ENCODE results near the gene USP12. TPM values are rescaled to one million over a fixed set of nuclear protein-coding genes. Genes with fewer than 3 reads are reported as not detected.

USP12 gene
- polyA plus RNA-seq, 3 donors, result 12.8 to 23.4 (median 14.5) TPM

DNA sequence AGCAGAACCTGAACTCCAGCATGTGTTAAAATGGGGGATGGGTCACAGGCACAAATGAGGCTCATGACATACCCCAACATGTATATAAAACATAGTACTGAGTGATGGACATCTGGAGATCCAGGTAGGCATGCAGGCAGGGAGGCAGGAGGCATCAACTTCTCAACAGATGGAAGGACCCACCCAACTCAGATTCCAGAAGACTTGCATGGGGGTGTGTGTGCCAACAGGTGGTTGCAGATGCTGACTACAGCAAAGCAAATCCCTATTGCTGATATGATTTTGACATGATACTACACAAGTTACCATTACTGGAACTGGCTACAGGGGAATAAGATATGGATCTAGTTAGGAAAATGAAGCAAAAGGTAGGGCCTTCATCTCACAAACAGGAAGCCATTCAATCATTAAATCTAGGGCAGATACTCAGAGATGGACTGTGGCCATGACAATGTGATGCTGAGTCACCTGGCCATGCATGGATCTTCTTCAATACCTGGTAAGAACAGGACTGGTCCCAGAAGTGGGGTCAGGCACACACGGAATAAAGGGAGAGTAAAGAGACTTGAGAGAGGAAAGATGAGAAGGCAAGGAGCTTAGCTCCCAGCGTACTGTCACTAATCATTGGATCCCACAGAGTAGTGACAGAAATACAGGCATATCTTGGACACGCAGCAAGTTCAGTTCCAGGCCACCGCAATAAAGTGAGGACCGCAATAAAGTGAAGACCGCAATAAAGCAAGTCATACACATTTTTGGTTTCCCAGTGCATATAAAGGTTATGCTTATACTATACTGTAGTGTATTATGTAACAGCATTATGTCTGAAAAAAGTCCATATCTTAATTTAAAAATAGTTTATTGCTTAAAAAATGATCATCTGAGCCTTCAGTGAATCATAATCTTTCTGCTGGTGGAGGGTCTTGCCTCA, 91.3 kb downstream of the USP12 start:
- H3K4me2 ChIP-seq (replicated peaks; ENCODE audit: extremely low read depth, low read length, poor library complexity, severe bottlenecking), result no peak overlapping the region
- H3K36me3 ChIP-seq (replicated peaks in 1 of 2; ENCODE audit: control insufficient read depth in 1 of 2, insufficient read depth in 2 of 2, low read length in 2 of 2), result peaks cover 10 to 40% of the 10 kb centered on the region in 2 donors
- H4K20me1 ChIP-seq (ENCODE audit: insufficient read depth, low read length), result no peaks in the 10 kb centered on the region
- TF ChIP-seq, protein P1, sequence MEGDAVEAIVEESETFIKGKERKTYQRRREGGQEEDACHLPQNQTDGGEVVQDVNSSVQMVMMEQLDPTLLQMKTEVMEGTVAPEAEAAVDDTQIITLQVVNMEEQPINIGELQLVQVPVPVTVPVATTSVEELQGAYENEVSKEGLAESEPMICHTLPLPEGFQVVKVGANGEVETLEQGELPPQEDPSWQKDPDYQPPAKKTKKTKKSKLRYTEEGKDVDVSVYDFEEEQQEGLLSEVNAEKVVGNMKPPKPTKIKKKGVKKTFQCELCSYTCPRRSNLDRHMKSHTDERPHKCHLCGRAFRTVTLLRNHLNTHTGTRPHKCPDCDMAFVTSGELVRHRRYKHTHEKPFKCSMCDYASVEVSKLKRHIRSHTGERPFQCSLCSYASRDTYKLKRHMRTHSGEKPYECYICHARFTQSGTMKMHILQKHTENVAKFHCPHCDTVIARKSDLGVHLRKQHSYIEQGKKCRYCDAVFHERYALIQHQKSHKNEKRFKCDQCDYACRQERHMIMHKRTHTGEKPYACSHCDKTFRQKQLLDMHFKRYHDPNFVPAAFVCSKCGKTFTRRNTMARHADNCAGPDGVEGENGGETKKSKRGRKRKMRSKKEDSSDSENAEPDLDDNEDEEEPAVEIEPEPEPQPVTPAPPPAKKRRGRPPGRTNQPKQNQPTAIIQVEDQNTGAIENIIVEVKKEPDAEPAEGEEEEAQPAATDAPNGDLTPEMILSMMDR (IDR thresholded peaks at IDR 0.05), result no peak
- no peaks in the 10 kb centered on the region for H3K4me1 Mint-ChIP-seq
- H3K27ac ChIP-seq (ENCODE audit: low read depth in 1 of 2, low read length in 2 of 2), result peak overlapping the region in 1 of 2 donors; percentile 29
- intact Hi-C loops (cut with micrococcal nuclease), result no loop called here
- H3K36me3 Mint-ChIP-seq, result peaks cover 28 to 38% of the 10 kb centered on the region in 2 donors
- H3K4me3 ChIP-seq (replicated peaks in 1 of 3; ENCODE audit: low read depth in 2 of 3, low read length in 3 of 3), result no peak overlapping the region
- H3K9ac ChIP-seq (ENCODE audit: insufficient read depth, low read length, poor library complexity, severe bottlenecking), result no peak overlapping the region
- H3K27me3 Mint-ChIP-seq (ENCODE audit: low read depth in 3 of 3), result peaks cover 0 to 4% (median 2%) of the 10 kb centered on the region in 3 donors
- no peaks in the 10 kb centered on the region for H3K9me3 ChIP-seq (replicated peaks in 1 of 2; ENCODE audit: control insufficient read depth in 1 of 2, insufficient read depth in 1 of 2, low read length in 2 of 2)
- WGBS (ENCODE audit: insufficient coverage), result 100% methylated on average over 3 of the region's 6 CpGs
- no peak for DNase-seq
- no peaks in the 10 kb centered on the region for H3K4me1 ChIP-seq (ENCODE audit: control insufficient read depth in 1 of 2, insufficient read depth in 2 of 2, low read length in 2 of 2)
- no peaks in the 10 kb centered on the region for H3K79me2 ChIP-seq (ENCODE audit: insufficient read depth, low read length)
- H3K9me3 Mint-ChIP-seq, result no peaks in the 10 kb centered on the region
- no peaks in the 10 kb centered on the region for H3K27me3 ChIP-seq (ENCODE audit: control insufficient read depth in 2 of 2, insufficient read depth in 2 of 2, low read length in 2 of 2)
- no peak overlapping the region for H2AFZ ChIP-seq (ENCODE audit: insufficient read depth, low read depth, low read length, poor library complexity, severe bottlenecking)
- peak overlapping the region in 1 of 7 donors; percentile 61 for H3K27ac Mint-ChIP-seq
- H3K4me3 Mint-ChIP-seq, result no peak overlapping the region

GRCh38 chr13:27079421-27079958, 92.1 kb downstream of the USP12 start:
- H3K79me2 ChIP-seq (ENCODE audit: insufficient read depth, low read length), result no peaks in the 10 kb centered on the region
- no peak overlapping the region for H3K27ac ChIP-seq (ENCODE audit: low read depth in 1 of 2, low read length in 2 of 2)
- no peaks in the 10 kb centered on the region for H3K4me1 Mint-ChIP-seq
- peaks cover 0 to 2% (median 1%) of the 10 kb centered on the region in 3 donors for H3K27me3 Mint-ChIP-seq (ENCODE audit: low read depth in 3 of 3)
- TF ChIP-seq, protein P1 (IDR thresholded peaks at IDR 0.05), result no peak
- no peaks in the 10 kb centered on the region for H4K20me1 ChIP-seq (ENCODE audit: insufficient read depth, low read length)
- WGBS (ENCODE audit: insufficient coverage), result no CpG with 5 or more reads among the region's 3 CpGs
- no peaks in the 10 kb centered on the region for H3K4me1 ChIP-seq (ENCODE audit: control insufficient read depth in 1 of 2, insufficient read depth in 2 of 2, low read length in 2 of 2)
- no peak overlapping the region for H3K4me2 ChIP-seq (replicated peaks; ENCODE audit: extremely low read depth, low read length, poor library complexity, severe bottlenecking)
- DNase-seq, result no peak
- peaks cover 28 to 39% of the 10 kb centered on the region in 2 donors for H3K36me3 Mint-ChIP-seq
- H3K4me3 ChIP-seq (replicated peaks in 1 of 3; ENCODE audit: low read depth in 2 of 3, low read length in 3 of 3), result no peak overlapping the region
- no peak overlapping the region for H3K9ac ChIP-seq (ENCODE audit: insufficient read depth, low read length, poor library complexity, severe bottlenecking)
- H3K27me3 ChIP-seq (ENCODE audit: control insufficient read depth in 2 of 2, insufficient read depth in 2 of 2, low read length in 2 of 2), result no peaks in the 10 kb centered on the region
- no peaks in the 10 kb centered on the region for H3K9me3 Mint-ChIP-seq
- H3K36me3 ChIP-seq (replicated peaks in 1 of 2; ENCODE audit: control insufficient read depth in 1 of 2, insufficient read depth in 2 of 2, low read length in 2 of 2), result peaks cover 10 to 44% of the 10 kb centered on the region in 2 donors
- H3K9me3 ChIP-seq (replicated peaks in 1 of 2; ENCODE audit: control insufficient read depth in 1 of 2, insufficient read depth in 1 of 2, low read length in 2 of 2), result no peaks in the 10 kb centered on the region
- peak overlapping the region in 1 of 7 donors; percentile 4 for H3K27ac Mint-ChIP-seq
- intact Hi-C loops (cut with micrococcal nuclease), result no loop called here
- H2AFZ ChIP-seq (ENCODE audit: insufficient read depth, low read depth, low read length, poor library complexity, severe bottlenecking), result no peak overlapping the region
- H3K4me3 Mint-ChIP-seq, result no peak overlapping the region

All from CD14-positive monocyte (primary cell).